Sciatic nerve (tissue), 2 donors: ENCODE data around the gene AGO3. TPM values are rescaled to one million over a fixed set of nuclear protein-coding genes. Genes with fewer than 3 reads are reported as not detected.

ENCODE experiments used
- ATAC-seq: fragments of 200-7000 bp; cut with Tn5 transposase; one replicate; pipeline ENCODE4 v1.9.1; 2020; ENCODE audit warnings: mild to moderate bottlenecking, moderate library complexity
- DNase-seq: peaks from one replicate; pipeline ENCODE4 v3.0.0-alpha.2; 2020; ENCODE audit warnings: low spot score
- intact Hi-C: fragments of 100-400 bp; cut with DNase I; formaldehyde crosslinking; loops from one replicate; pipeline ENCODE4 v1.14.2; 2022
- total RNA-seq: library from RNA; stranded (reverse); fragmentation: NEBNext Ultra II Directional; extraction: Animal tissue kit (Norgen Biotek cat#: 25700); gene quantifications from one replicate; pipeline ENCODE4 v1.2.1, GENCODE V29; 2021
- donor health status: DM: no; HTN: no; CAD: no.
- donor health status: DM: no; HTN: no; CAD: no.

AGO3 gene
- total RNA-seq, 1 donor from 2014 or later, result 55.1 TPM

DNA sequence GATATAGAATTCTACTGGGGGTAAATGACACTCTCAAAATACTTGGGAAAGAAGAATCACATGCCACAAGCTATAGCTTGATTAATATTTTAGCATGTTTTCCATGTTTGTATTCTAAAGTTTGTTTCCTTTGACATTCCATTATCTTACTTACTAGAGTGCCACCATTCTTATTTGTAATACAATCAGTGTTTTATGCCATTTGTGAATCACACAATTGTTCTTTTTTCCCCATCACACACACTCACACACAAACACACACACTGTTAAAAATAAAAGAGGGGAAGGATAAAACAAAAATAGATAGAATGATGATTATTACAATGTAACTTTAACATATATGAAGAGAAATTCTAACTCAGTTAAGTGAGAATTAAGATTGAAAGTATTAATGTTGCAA, 137.0 kb downstream of the AGO3 start:
- DNase-seq (no peak), ATAC-seq (no peak)
- intact Hi-C loops, result no loop called here

DNA sequence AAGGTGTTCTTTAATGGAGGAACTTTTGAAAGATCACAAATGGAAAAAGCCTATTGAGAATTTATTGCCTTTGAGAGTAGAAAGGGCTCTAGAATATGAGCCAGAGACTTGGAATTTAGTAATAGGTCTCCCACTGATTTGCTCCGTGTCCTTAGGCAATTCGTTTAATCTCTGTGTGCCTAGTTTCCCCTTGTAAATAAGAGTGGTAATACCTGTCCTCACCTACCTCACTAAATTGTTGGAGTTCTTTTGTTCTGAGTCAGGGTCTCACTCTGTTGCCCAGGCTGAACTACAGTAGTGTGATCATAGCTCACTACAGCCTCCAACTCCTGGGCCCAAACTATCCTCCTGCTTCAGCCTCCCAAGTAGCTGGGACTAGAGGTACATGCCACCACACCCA, 138.0 kb downstream of the AGO3 start:
- no peak for DNase-seq
- ATAC-seq, result no peak
- intact Hi-C loops, result no loop called here

DNA sequence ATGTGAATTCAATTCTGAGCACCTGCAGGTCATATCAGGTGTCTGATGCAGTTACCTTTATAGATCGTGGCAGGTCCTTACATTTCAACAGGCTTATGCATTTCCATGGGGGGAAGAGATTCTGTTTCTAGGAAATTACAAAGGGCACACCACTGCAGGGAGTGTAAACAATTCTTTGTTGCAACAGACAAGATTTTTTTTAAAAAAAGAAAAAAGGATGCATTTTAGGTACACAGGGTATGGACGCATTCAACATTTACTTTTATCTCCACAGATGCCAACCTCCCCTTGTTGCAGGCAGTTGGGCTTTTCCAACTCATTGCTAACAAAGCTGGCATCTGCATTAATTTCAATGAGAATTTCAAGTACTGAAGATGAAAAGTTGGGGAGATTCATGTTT, 139.4 kb downstream of the AGO3 start:
- ATAC-seq (no peak), DNase-seq (no peak)
- intact Hi-C loops, result no loop called here

DNA sequence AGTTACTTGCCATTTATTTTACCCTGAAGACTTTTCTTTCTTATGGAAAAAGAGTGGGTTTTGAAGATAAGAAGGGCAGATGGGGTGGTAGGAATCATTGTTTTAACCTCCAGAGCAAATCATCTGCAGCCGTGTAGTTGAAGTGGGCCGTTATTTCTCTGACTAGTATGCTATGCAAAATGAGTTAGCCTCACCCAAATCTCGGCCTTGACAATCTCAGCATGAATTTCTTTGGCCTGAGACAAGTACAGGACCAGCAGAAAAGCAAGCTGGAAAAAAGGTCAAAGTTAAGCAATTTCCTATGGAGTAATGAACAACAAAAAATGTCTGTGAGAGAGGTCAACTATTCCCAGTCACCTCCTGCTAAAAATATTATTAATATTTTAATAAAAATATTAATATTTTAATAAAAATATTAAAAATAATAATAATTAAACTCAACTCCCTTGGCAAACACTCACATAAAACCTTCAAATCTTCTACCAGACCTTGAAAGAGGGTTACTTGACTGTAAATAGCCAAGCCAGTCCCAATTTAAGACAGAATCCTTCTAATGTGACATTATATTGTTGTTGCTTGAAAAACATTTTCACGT, 146.2 kb downstream of the AGO3 start:
- intact Hi-C loops, result no loop called here
- ATAC-seq, result no peak
- no peak for DNase-seq

DNA sequence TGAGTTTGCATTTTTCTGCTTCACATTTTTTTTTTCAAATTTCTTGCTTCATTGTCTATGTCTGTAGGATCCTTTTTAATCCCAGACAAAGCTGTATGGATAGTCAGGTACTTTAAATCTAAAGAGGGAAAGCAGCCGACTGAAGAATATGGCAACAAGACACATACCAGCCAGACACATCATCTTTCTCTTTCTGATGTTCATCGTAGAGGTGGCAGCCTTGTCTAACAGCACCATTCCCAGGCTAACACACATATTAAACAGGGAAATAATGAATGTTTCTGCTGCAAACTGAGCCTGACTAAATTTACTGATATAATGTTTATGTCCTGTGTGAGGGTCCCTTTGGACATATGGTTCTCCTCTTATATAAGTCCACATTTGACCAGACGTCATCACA, 149.3 kb downstream of the AGO3 start:
- no peak for DNase-seq

DNA sequence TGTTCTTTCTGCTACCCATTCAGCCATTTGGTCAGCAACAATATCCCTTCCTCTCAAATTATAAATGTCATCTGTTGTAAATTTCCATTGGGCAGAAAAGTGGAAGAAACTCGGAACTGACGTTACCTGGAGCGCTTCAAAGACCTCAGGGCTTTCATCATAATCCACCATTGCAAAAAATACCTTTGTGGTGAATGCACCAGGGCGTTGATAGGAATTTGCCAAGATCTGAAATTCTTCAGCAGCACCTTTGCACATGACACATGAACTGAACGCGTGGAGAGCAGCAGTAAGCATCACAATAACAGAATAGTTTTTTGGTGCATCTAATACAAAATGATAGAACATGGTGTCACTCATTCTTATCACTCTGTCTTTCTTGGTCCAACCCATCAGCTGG, 149.9 kb downstream of the AGO3 start:
- ATAC-seq (no peak), DNase-seq (no peak)
- intact Hi-C loops, result no loop called here

More for the DNA sequence above, 149.3 kb downstream of the AGO3 start:
- intact Hi-C loops, result no loop called here
- no peak for ATAC-seq

DNA sequence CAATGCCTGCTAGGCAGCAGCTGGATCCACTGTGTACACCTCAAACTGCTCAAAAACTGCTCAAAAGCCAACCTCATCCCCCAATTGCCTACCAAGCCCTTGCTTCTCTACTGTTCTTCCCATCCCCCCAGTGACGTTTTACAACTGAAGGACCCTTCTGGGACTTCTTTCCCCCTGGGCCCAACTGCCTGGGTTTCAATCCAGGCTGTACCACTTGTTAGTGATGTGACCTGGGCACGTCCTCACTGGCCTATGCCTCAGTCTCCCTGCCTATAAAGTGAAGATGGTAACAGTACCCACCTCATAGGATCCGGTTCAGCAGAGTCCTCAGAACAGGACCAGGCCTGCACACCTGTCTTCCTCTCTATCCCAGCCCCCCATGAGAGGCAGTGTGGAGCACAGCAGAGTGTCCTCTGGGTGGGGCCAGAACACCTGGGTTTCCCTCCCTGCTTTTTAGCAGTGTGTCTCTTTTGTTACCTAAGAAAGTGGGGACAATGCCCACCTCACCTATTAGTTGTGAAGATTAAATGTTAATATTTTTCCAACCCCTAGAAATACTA, 151.1 kb downstream of the AGO3 start:
- DNase-seq (no peak), ATAC-seq (no peak)
- intact Hi-C loops, result no loop called here

DNA sequence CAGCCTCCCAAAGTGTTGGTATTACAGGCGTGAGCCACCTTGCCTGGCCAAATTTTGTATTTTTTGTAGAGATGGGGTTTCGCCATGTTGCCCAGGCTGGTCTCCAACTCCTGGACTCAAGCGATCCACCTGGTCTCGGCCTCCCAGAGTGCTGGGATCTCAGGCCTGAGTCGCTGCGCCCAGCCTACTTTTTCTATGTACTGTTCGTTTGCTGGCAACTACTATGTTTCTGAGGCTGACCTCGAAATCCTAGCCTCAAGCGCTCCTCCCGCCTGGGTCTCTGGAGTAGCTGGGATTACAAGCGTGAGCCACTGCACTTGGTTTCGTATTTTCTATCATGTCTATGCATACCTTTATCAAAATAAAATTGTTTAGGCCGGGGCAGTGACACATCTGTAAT, 152.3 kb downstream of the AGO3 start:
- intact Hi-C loops, result no loop called here
- DNase-seq (no peak), ATAC-seq (no peak)

DNA sequence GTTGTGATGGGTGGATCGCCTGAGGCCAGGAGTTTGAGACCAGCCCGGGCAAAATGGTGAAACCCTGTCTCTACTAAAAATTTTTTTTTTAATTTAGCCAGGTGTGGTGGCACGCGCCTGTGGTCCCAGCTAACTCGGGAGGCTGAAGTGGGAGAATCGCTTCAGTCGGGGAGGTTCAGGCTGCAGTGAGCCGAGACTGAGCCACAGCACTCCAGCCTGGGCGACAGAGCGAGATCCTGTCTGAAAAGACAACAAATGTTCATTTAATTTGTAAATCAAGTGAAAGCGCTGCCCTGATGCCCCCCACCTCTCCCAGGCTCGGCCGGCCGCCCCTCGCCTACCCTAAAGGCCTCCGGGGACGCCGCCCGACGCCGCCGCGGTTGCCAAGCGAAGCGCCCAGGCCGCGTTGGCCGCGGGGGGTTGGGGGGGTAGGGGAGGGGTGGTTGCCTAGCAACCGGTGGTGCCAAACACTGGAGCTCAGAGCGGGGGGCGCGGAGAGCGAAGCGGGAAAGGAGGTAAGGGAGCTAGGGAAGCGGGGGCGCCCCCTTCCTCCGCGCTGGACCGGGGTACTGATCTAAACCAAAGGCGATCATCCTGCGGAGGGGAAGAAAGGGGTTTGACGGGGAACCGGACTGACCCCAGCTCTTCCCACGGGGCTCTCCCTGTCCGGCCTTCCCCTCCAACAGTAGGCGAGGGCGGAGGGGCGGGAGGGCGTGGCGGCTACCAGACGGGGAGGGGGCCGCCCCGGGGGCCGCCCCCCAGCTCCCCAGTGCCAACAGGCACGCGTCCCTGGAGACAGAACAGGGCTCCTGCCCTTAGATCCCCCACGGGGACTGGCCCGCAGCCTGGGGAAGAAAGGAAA, 153.0 kb downstream of the AGO3 start, which contains the start of gene TEKT2:
TSS of gene TEKT2 (plus strand) at position 460 of the 862 bp plus-strand sequence. CDS start 828 bp downstream, outside the sequence.
- ATAC-seq (no peak), DNase-seq (peak; percentile 69)

DNA sequence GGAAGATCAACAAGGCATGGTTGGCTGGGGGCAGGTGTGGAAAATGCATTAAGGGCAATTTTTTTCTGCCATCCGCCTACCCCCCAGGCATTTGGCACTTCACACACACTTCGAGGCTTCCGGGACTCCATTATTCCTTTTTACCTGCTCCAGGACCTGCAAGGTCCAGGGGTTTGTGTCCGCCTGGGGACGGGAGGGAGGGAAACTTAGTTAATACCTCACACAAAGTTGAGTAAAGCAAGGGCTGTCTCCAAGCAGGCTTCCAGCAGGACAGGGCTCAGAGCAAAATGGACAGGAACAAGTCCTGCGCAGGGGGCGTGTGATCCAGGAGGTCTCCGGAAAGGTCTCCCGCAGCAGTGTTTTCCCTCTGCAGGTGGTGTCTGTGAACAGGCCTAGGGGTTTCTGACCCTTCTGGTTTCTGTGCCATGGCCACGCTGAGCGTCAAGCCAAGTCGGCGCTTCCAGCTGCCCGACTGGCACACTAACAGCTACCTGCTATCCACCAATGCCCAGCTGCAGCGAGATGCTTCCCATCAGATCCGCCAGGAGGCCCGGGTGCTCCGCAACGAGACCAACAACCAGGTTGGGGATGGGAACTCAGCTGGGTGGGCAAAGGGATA, 153.7 kb downstream of the AGO3 start:
- intact Hi-C loops, result no loop called here
- DNase-seq, result no peak
- ATAC-seq, result no peak

More for the DNA sequence above, 153.0 kb downstream of the AGO3 start, which contains the start of gene TEKT2:
- intact Hi-C loops, result no loop called here

DNA sequence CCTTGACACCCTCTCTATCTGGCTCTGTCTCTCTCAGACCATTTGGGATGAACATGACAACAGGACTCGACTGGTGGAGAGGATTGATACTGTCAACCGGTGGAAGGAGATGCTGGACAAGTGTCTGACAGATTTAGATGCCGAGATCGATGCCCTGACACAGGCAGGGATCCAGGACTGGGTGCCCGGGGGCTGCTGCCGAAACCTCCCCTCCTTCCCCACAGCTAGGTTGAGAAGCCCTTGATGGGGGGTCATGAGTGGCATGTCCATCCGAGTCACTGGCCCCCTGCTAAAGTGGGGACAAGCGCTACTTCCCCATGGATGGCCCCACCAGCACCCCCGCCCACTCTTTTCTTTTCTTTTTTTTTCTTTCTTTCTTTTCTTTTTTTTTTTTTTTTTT, 154.2 kb downstream of the AGO3 start:
- DNase-seq (no peak), ATAC-seq (no peak)
- intact Hi-C loops, result no loop called here

DNA sequence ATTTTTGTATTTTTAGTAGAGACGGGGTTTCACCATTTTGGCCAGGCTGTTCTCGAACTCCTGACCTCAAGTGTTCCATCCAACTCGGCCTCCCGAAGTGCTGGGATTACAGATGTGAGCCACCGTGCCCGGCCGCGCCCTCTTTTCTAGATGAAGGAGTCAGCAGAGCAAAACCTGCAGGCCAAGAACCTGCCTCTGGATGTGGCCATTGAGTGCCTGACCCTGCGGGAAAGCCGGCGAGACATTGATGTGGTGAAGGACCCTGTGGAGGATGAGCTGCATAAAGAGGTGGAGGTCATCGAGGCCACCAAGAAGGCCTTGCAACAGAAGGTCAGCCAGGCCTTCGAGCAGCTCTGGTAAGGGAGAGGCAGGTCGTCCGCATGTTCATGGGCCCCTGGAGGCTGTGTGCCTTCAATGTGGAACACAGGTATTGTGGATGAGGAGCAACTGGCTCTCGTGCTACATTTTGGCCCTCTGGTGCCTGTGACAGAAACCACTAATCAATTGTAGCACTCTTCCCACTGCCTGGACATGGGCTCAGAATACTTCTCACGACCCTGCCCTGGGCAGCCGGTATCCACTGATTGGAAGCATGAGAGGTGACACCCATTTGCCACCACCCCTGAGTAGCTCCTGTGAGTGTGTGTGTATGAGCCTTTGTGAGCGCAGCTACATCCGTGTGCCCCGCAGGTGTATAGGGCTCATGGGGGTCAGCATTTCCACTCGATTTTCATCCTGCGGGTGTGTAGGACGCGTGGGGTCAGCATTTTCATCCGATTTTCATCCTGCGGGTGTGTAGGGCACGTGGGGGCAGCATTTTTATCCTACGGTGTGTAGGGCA, 155.0 kb downstream of the AGO3 start:
- intact Hi-C loops, result no loop called here
- ATAC-seq (no peak), DNase-seq (no peak)

DNA sequence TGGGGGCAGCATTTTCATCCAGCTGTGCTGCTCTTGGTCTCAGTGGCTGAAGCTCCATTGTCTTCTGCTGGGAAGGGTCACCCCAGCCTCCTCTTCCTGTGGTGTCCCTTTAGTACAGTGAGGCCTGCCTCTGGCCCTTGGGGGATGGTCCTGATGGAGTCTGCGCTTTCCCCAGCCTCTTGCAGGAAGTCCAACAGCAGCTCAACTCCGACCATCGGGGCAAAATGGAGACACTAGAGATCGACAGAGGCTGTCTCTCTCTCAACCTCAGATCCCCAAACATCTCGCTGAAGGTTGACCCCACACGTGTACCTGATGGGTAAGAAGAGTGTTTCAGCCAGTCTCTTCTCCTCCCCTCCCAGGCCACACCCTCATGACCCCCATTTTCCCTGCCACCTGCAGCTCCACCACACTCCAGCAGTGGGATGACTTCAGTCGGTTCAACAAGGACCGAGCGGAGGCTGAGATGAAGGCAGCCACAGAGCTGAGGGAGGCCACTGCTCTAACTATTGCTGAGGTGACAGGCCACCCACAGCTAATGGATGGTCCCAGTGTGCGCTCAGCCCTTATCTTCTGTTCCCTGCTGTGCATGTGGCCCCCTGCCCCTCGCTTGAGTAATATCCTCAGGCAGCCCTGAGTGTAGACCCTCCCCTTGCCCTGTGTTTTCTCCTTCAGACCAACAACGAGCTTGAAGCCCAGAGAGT, 155.8 kb downstream of the AGO3 start:
- ATAC-seq (no peak), DNase-seq (no peak)
- intact Hi-C loops, result no loop called here

DNA sequence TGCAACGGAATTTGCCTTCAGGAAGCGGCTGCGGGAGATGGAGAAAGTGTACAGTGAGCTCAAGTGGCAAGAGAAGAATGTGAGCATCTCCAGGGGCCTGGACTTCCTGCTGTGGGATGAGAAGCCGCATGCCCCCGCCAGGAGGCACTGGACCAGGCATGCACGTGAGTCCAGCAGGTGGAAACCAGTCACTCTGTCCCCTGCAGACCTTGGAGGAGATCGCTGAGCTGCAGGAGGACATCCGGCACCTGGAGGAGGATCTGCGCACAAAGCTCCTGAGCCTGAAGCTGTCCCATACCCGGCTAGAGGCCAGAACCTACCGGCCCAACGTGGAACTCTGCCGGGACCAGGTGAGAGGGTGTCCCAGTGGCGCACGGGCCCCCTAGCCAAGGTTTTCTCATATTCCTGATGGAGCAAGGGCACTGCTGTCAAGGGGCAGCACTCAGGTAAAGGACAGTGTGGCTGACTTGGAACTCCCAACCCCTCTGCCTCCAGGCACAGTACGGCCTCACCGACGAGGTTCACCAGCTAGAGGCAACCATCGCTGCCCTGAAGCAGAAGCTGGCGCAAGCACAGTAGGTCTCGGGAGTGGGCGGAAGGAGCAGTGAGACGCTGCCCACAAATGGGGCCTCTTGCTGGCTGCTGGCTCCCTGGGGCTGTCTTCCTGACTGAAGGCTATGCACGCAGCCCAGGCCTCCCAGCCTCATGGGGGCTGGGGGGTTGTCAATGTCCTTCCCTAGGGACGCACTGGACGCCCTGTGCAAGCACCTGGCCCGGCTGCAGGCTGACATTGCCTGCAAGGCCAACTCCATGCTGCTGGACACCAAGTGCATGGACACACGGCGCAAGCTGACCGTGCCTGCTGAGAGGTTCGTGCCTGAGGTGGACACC, 156.6 kb downstream of the AGO3 start:
- DNase-seq (no peak), ATAC-seq (no peak)
- intact Hi-C loops, result no loop called here

DNA sequence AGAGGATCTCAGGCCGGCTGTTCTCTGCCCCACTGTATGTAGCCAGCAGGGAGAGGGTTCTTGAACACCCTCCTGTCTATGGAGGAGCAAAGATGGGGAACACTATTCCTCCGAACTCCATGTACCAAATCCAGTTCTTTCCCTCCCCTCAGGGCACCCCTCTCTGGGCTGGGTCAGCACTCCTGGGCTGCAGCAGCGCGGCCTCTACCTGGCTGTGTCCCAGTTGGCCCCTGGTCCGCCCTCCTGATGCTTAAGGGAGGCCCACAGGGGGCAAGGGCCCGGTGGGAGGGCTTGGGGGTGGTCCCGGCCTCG, 157.3 kb downstream of the AGO3 start:
- intact Hi-C loops, result no loop called here
- no peak for ATAC-seq
- no peak for DNase-seq

DNA sequence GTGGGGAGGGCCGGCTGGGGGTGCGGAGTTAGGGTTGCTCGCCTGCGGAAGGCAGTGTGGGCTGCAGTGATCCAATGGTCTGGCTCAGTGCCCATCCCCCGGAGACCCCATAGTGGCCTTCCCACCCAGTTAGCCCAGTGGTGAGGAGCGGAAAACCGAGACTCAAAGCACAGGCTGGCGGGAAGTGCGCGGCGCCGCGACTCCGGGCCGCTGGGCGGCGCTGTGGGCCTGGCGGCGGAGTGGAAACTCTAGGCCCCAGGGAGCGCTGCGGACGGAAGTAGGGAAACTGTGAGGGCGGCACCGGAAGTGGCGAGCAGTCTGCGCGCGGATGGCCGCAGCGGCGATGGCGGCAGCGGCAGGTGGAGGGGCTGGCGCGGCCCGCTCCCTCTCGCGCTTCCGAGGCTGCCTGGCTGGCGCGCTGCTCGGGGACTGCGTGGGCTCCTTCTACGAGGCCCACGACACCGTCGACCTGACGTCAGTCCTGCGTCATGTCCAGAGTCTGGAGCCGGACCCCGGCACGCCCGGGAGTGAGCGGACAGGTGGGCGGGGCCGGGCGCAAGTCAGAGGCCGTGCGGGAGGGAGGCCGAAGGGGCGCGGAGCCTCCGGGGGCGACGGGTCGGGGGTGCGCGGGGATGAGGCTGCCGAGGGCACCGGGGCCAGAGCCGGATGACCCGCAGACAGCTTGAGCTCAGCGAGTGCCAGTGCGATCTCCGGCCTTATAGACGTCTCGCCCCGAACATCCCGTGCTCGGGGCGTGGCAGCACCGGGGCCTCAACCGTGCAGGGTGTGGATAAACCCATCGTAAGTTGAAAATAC, 157.9 kb downstream of the AGO3 start, which contains the start of gene ADPRS:
TSS of gene ADPRS (plus strand) at position 316 of the 816 bp plus-strand sequence. CDS start at position 329, 13 bp downstream.
- peak; percentile 91 for ATAC-seq
- intact Hi-C loops, result no loop called here
- DNase-seq, result peak; percentile 92
